ENCODE measurements around the gene PCBP3.

Gene PCBP3

DNA sequence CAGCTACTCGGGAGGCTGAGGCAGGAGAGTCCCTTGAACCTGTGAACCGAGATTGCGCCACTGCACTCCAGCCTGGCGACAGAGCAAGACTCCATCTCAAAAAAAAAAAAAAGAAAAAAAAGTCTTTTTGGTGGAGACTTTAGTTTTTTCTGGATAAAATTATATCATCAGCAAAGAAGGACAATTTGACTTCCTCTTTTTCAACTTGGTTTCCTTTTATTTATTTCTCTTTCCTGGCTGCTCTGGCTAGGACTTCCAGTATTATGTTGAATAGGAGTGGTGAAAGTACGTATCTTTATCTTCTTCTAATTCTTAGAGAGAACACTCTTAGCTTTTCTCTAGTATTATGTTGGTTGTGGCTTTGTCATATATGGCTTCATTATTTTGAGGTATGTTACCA, 130.8 kb downstream of the PCBP3 start:
- Histone ChIP-seq H3K4me3 (ENCODE audit: low read depth in 1 of 2, low read length in 2 of 2) (no peak overlapping the region), H3K9ac (ENCODE audit: low read depth, low read length) (no peak overlapping the region), H3K9me3 (ENCODE audit: insufficient read depth, low read length, severe bottlenecking) (no peaks in the 10 kb centered on the region), H2AFZ (ENCODE audit: low read depth, low read length) (no peak overlapping the region), H3K36me3 (ENCODE audit: insufficient read depth, low read length) (no peaks in the 10 kb centered on the region), H3K27me3 (ENCODE audit: insufficient read depth, low read length, poor library complexity) (no peaks in the 10 kb centered on the region), H4K20me1 (ENCODE audit: insufficient read depth, low read length) (no peaks in the 10 kb centered on the region), H3K79me2 (ENCODE audit: insufficient read depth, low read length) (no peaks in the 10 kb centered on the region), H3K4me1 (ENCODE audit: insufficient read depth, low read length) (no peaks in the 10 kb centered on the region), H3K27ac (ENCODE audit: low read length) (no peak overlapping the region), H3K4me2 (ENCODE audit: insufficient read depth, low read length) (no peak overlapping the region)
- TF ChIP-seq, protein P1, sequence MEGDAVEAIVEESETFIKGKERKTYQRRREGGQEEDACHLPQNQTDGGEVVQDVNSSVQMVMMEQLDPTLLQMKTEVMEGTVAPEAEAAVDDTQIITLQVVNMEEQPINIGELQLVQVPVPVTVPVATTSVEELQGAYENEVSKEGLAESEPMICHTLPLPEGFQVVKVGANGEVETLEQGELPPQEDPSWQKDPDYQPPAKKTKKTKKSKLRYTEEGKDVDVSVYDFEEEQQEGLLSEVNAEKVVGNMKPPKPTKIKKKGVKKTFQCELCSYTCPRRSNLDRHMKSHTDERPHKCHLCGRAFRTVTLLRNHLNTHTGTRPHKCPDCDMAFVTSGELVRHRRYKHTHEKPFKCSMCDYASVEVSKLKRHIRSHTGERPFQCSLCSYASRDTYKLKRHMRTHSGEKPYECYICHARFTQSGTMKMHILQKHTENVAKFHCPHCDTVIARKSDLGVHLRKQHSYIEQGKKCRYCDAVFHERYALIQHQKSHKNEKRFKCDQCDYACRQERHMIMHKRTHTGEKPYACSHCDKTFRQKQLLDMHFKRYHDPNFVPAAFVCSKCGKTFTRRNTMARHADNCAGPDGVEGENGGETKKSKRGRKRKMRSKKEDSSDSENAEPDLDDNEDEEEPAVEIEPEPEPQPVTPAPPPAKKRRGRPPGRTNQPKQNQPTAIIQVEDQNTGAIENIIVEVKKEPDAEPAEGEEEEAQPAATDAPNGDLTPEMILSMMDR (IDR thresholded peaks at IDR 0.05; ENCODE audit: borderline replicate concordance, extremely low read depth, low read length, poor library complexity, severe bottlenecking) = no peak
- no peak for TF ChIP-seq EZH2 (IDR thresholded peaks at IDR 0.05; ENCODE audit: borderline replicate concordance, low read depth, low read length, severe bottlenecking)
- no peak for ATAC-seq (ENCODE audit: insufficient read depth, low read depth)
- DNase-seq = no peak

DNA sequence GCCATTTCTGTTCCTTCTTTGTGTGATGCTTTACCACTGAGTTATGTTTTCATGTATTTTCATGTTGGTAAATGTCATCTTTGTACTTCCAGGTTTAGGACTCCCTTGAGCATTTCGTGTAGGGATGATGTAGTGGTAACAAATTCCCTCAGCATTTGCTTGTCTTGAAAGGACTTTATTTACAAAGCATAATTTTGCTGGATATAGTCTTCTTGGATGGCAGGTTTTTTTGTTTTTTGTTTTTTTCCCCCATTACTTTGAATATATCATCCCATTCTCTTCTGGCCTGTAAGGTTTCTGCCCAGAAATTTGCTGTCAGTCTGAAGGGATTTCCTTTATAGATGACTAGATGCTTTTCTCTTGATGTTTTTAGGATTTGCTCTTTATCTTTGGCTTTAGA, 133.4 kb downstream of the PCBP3 start:
- no peak overlapping the region for H2AFZ ChIP-seq (ENCODE audit: low read depth, low read length)
- DNase-seq = no peak
- H3K27ac ChIP-seq (ENCODE audit: low read length) = no peak overlapping the region
- no peak for ATAC-seq (ENCODE audit: insufficient read depth, low read depth)
- H3K36me3 ChIP-seq (ENCODE audit: insufficient read depth, low read length) = no peaks in the 10 kb centered on the region
- no peaks in the 10 kb centered on the region for H3K9me3 ChIP-seq (ENCODE audit: insufficient read depth, low read length, severe bottlenecking)
- H3K4me2 ChIP-seq (ENCODE audit: insufficient read depth, low read length) = no peak overlapping the region
- H3K9ac ChIP-seq (ENCODE audit: low read depth, low read length) = no peak overlapping the region
- no peaks in the 10 kb centered on the region for H3K27me3 ChIP-seq (ENCODE audit: insufficient read depth, low read length, poor library complexity)
- no peak overlapping the region for H3K4me3 ChIP-seq (ENCODE audit: low read depth in 1 of 2, low read length in 2 of 2)
- TF ChIP-seq, protein P1 (IDR thresholded peaks at IDR 0.05; ENCODE audit: borderline replicate concordance, extremely low read depth, low read length, poor library complexity, severe bottlenecking) = no peak
- no peak for TF ChIP-seq EZH2 (IDR thresholded peaks at IDR 0.05; ENCODE audit: borderline replicate concordance, low read depth, low read length, severe bottlenecking)
- no peaks in the 10 kb centered on the region for H3K79me2 ChIP-seq (ENCODE audit: insufficient read depth, low read length)
- H3K4me1 ChIP-seq (ENCODE audit: insufficient read depth, low read length) = no peaks in the 10 kb centered on the region
- H4K20me1 ChIP-seq (ENCODE audit: insufficient read depth, low read length) = no peaks in the 10 kb centered on the region

DNA sequence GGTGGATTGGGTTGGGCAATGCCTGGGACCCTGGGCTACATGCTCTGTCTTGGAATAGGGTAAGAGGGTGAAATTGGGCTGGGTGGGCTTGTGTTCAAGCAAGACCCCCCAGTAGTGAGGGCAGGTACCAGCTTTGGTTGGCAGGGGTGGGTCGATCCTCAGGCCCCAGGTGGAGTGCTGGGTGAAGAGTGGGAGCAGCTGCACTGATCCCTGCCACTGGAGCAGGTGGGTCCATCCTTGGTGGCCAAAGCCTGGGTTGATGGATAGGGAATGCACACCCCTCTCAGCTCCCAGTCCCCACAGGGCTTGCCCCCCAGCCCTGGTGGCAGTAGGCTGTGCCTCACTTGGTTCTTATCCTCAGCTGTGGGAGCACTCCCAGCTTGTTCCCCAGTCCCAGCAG, 135.2 kb downstream of the PCBP3 start:
- H2AFZ ChIP-seq (ENCODE audit: low read depth, low read length) = no peak overlapping the region
- DNase-seq (no peak), ATAC-seq (ENCODE audit: insufficient read depth, low read depth) (no peak)
- H3K36me3 ChIP-seq (ENCODE audit: insufficient read depth, low read length) = no peaks in the 10 kb centered on the region
- H3K79me2 ChIP-seq (ENCODE audit: insufficient read depth, low read length) = no peaks in the 10 kb centered on the region
- H4K20me1 ChIP-seq (ENCODE audit: insufficient read depth, low read length) = no peaks in the 10 kb centered on the region
- no peaks in the 10 kb centered on the region for H3K4me1 ChIP-seq (ENCODE audit: insufficient read depth, low read length)
- TF ChIP-seq, protein P1 (IDR thresholded peaks at IDR 0.05; ENCODE audit: borderline replicate concordance, extremely low read depth, low read length, poor library complexity, severe bottlenecking) = no peak
- no peak for TF ChIP-seq EZH2 (IDR thresholded peaks at IDR 0.05; ENCODE audit: borderline replicate concordance, low read depth, low read length, severe bottlenecking)
- no peaks in the 10 kb centered on the region for H3K27me3 ChIP-seq (ENCODE audit: insufficient read depth, low read length, poor library complexity)
- H3K4me2 ChIP-seq (ENCODE audit: insufficient read depth, low read length) = no peak overlapping the region
- H3K4me3 ChIP-seq (ENCODE audit: low read depth in 1 of 2, low read length in 2 of 2) = no peak overlapping the region
- no peaks in the 10 kb centered on the region for H3K9me3 ChIP-seq (ENCODE audit: insufficient read depth, low read length, severe bottlenecking)
- H3K9ac ChIP-seq (ENCODE audit: low read depth, low read length) = no peak overlapping the region
- no peak overlapping the region for H3K27ac ChIP-seq (ENCODE audit: low read length)

DNA sequence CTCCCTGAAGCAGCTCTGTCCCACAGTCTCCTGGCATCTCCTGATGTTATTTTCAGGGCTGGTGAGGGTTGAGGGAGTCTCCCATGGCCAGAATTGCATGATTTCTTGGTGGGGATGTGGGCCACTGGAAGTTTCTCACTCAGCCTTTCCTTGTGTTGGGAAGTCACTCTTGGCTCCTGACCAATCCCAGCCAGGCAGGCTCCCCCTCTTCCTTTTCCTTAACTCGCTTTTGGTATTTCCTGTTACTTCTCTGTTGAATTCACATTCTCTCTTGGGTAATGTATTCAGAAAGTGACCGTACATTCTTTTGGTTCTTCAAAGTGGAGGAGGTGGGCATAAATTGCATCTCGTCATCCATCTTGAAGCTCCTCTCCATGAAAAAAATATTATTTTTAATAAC, 135.7 kb downstream of the PCBP3 start:
- Histone ChIP-seq H3K79me2 (ENCODE audit: insufficient read depth, low read length) (no peaks in the 10 kb centered on the region), H3K27ac (ENCODE audit: low read length) (no peak overlapping the region), H3K9ac (ENCODE audit: low read depth, low read length) (no peak overlapping the region), H3K4me3 (ENCODE audit: low read depth in 1 of 2, low read length in 2 of 2) (no peak overlapping the region), H2AFZ (ENCODE audit: low read depth, low read length) (no peak overlapping the region), H3K4me2 (ENCODE audit: insufficient read depth, low read length) (no peak overlapping the region), H4K20me1 (ENCODE audit: insufficient read depth, low read length) (no peaks in the 10 kb centered on the region), H3K27me3 (ENCODE audit: insufficient read depth, low read length, poor library complexity) (no peaks in the 10 kb centered on the region), H3K36me3 (ENCODE audit: insufficient read depth, low read length) (no peaks in the 10 kb centered on the region), H3K4me1 (ENCODE audit: insufficient read depth, low read length) (no peaks in the 10 kb centered on the region), H3K9me3 (ENCODE audit: insufficient read depth, low read length, severe bottlenecking) (no peaks in the 10 kb centered on the region)
- DNase-seq (no peak), ATAC-seq (ENCODE audit: insufficient read depth, low read depth) (no peak)
- TF ChIP-seq, protein P1 (IDR thresholded peaks at IDR 0.05; ENCODE audit: borderline replicate concordance, extremely low read depth, low read length, poor library complexity, severe bottlenecking) = no peak
- TF ChIP-seq EZH2 (IDR thresholded peaks at IDR 0.05; ENCODE audit: borderline replicate concordance, low read depth, low read length, severe bottlenecking) = no peak
